HG02623 (cell line): ENCODE measurements around the gene CTNNA3.

Experiments used
- ATAC-seq: cut with Tn5 transposase; IDR thresholded peaks from one replicate; pipeline ENCODE4 v1.9.1; 2021; ENCODE audit warnings: moderate library complexity; ENCODE audit not compliant: unreplicated experiment

Gene CTNNA3

DNA sequence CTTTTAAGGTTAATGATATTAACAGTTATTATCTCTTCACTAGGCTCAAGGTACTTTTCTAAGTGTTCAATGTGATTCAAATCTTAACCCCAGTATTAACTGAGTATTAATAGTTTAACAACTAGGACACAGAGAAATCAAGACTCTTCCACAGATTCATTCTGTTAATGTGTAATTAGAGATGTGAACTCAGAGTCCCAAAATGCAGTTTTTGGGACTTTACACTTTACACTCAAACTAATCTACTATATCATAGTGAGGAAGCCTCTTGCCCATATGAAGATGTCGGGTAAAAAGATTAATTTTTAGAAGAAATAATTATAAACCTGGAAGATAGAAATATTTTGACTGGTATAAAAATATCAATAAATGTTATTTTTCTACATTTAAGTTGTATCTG, 1414.7 kb downstream of the CTNNA3 start:
- ATAC-seq: no peak

DNA sequence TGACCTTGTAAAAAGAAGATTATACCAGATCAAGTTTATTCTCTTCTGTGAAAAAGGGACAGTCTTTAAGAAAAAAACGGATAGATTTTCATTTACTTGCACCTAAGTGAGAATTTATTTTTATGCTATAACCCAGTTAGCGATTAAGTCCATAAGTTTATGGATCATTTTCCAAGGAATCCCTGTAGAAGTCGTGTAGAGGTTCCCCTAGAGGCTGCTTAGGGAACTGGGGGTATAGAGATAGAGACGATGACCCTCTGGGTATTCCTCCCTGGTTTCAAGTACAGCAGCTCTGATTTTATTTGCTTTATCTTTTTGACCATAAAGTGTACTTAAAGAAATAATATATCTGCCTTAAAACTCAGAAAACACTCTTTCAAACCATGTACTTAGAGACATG, 1418.5 kb downstream of the CTNNA3 start:
- ATAC-seq: no peak

DNA sequence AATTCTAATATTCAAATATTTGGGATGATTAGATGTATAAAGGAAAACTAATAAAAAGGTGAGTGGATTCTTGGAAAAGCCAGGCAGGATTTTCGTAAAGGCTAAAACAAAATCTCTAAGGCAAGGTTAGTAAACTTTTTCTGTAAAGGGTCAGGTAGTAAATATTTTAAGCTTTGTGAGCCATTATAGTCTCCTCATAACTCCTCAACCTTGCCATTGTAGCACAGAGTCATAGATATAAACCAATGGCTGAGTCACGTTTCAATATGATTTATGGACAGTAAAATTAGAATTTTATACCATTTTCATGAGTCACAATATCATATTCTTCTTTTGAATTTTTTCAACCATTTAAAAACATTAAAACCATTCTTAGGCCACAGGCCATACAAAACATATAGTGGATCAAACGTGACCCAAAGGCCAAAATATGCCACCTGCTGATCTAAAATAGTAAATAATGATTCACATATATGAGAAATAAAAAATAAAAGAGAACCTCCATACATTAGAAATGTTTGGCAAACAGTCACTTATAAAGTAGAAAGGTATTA, 1422.0 kb downstream of the CTNNA3 start:
- ATAC-seq: no peak

DNA sequence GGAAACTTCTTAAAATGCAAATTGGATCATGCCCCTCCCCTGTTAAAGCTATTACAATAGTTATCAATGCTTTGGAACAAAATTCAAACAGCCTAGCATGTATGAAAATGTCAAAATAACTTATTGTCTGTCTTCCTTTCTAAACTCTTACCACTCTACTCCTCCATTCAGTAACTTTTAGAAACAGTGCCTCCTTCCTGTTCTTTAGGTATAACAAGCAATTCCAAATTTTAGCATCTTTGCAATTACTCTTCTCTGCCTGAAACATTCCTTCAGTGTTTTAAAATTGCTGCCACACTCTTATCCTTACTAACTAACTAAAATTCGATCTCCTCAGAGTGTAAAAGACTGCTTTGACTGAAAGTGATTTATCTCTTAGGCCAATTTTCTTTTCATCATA, 1430.6 kb downstream of the CTNNA3 start:
- no peak for ATAC-seq

DNA sequence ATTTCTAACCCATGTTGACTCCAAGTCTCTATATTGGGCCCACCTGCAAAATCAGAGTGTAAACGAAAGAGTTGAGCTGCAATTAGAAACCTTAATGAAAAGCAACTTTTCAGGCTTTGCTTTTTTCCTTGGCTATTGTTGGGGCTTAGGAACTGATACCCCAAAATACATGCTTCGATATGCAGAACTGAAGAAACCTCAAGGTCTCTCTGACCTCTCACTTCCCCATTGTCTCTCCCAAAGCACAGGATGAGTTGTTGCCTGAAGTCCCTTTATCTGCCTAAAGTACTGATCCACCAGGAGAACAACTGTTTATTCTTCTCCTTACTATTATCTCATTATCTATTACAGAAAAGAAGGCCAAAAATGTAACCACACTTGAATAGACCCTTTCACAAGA, 1436.2 kb downstream of the CTNNA3 start:
- peak; percentile 44 for ATAC-seq

DNA sequence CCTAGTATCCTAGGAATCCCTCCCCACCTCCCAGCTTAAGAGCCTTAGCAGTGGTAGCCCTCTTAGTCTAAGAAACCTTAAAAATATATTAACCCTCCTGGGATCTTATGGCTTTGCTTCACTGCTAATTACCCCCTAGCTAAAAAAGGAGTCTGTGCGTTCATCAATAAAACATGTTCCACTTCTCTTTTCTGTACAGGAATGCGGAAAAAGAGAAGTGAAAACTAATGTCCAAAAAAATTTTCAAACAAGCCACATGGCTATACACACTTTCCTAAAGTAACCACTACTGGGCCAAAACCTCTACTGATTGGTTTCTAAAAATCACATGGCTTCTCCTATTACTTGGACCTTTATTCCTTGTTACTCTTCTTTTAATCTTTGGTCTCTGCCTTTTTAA, 1437.3 kb downstream of the CTNNA3 start:
- ATAC-seq: no peak

DNA sequence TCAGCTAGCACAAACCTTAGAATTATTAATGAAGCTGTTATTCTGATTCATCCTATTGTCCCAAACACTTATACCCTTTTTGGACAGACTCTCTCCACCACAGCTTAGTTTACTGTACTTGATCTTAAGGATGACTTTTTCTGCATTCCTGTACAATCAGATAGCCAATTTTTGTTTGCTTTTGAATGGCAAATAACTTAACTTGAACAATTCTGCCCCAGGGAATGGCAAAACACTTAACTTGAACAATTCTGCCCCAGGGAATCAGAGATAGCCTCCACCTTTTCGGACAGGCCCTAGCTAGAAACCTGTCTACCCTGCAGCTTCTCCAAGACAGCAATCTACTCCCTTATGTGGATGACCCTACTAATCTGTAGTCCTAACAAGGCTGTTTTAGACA, 1438.2 kb downstream of the CTNNA3 start:
- no peak for ATAC-seq

DNA sequence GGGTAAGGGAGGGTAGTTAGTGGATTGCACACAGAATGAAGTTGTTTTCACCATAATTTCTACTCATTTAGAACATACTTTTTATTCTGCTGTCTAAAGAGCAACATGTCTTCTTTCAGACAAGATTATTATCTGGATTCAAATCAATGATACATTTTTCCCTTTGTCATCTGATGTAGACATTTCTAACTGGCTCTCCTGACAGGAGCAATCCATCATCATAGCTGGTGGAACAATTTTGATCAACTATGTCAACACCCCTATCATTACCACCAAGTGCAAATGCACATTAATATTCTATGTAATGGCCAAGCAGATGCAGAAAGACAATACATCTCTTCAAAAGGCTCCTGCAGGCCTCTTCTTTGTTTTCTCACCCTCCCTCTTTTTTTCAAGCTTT, 1443.0 kb downstream of the CTNNA3 start:
- ATAC-seq: no peak

DNA sequence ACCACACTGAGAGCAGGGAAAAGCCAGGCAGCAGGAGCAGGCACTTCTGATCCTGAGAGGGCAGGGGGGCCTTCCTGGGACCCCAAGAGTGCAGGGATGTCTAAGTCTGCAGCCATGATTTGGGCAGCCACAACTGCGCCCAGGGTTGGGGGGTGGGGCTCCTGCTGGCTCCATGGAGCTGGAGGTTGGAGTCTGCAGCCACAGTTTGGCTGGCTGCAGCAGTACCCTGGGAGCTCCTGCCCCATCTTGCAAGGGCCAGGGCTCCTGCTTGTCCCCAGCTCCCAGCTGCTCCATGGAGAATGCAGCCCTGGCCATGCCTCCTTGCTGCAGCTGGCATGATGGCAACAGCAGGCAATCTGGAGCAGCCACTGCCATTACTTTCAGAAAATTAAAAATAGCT, 1449.8 kb downstream of the CTNNA3 start:
- ATAC-seq: no peak

DNA sequence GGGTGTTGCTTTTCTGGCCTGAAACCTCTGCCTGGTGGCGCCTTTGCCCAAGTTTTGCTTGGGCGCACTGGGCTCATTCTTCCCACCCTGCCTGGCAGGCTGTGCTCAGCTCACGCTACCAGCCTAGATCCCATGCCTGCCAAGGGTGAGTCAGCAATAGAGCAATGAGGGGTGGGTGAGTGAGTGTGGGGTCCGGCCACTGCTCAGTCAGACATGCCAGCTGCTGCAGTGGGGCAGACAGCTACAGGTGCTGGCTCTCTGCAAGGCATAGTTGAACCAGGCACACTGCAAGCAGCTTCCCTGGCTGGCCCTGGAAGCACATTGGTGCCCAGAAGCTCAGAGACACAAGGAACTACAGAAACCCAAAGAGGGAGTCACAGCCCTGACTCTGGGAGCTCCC, 1451.0 kb downstream of the CTNNA3 start:
- no peak for ATAC-seq

DNA sequence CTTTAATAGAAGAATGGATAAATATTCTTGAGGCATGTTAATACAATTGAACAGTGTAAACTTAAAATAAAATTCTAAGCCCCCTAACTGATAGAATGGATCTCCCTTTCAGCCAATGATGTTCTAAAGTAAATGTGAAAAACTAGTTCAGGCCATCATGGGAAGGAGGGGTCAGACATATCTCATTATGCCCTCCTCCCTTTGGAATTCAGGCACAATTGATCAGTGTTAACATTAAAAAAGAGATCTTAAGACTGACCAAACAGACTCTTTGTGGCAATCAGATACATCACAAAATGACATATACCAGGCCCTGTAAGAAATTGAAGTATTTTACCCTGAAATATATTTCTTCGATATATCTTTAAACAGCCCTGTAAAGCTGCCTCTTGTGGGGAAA, 1453.1 kb downstream of the CTNNA3 start:
- ATAC-seq: no peak

DNA sequence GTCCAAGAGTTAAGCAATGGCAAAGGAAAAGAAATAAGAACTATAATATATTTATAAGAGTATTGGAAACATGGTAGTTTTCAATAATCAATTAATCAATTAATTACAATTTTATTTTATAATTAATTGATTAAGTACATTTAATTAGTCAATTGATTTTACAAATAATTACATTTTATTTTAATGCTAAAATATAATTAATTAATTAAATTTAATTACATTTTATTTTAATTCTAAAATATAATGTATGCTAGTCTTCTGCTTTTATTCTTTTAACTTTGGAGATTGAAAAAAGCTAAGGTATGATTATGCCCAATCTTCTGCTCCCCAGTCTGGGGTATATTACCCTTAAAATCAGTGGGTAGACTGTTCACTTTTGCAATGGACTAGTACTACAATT, 1456.9 kb downstream of the CTNNA3 start:
- ATAC-seq: no peak

DNA sequence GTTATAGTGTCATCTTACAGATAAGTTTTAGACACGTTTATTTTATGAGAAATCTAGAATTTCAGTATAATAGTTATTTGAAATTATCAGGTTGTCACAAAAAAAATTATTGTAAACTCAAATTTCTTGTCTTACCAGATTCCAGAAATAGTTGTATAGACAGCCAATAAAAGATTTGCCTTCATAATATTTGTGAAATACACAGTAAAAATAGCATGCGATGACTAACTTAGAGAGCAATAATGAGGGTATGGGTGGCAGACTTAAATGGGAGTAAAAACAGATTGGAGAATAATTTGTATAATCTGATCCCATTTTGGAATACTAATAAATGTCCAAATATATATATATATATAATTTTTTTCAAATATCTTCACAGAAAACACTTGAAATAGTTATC, 1457.7 kb downstream of the CTNNA3 start:
- ATAC-seq: no peak

DNA sequence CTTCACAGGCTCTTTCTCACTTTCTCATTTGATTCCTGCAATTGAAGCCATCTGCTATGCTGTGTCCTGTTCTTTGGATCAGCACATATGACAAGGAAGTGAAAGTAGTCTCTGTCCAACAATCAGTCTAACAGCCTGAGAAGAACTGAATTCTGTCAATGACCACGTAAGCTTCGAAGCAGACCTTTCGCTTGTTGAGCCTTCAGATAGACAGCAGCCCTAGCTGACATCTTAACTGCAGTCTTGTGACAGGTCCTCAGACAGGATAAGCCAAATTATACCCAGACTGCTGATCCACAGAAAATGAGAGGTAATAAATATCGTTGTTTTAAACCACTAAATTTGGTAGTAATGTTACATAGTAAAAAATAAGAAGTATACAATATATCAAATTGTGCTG, 1461.1 kb downstream of the CTNNA3 start:
- ATAC-seq: no peak

DNA sequence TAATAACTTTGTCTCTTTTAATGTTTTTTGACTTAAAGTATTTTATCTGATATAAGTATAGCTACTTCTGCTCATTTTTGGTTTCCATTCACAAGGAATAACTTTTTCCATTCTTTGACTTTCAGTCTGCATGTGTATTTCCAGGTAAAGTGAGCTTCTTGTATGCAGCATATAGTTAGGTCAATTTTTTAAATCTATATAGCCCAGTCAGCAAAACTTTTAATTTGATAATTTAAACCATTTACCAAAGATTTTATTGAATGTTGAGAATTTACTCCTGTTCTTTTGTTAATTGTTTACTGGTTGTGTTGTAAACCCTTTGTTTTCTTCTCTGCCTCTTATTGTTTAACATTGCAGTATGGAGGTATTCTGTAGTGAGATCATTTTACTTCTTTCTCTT, 1467.1 kb downstream of the CTNNA3 start:
- ATAC-seq: no peak

DNA sequence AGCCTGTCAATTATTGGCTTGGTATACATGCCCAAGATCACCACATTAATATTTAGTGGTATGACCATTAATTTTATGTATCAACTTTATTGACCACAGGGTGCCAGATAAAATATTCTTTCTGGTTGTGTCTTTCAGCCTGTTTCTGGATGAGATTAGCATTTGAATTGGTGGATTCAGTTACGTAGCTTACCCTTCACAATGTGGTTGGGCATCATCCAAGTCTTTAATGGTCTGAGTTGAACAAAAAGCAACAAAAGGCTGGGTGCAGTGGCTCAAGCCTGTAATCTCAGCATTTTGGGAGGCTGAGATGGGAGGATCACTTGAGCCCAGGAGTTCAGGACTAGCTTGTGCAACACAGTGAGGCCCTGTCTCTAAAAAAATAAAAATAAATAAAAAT, 1472.3 kb downstream of the CTNNA3 start:
- no peak for ATAC-seq

DNA sequence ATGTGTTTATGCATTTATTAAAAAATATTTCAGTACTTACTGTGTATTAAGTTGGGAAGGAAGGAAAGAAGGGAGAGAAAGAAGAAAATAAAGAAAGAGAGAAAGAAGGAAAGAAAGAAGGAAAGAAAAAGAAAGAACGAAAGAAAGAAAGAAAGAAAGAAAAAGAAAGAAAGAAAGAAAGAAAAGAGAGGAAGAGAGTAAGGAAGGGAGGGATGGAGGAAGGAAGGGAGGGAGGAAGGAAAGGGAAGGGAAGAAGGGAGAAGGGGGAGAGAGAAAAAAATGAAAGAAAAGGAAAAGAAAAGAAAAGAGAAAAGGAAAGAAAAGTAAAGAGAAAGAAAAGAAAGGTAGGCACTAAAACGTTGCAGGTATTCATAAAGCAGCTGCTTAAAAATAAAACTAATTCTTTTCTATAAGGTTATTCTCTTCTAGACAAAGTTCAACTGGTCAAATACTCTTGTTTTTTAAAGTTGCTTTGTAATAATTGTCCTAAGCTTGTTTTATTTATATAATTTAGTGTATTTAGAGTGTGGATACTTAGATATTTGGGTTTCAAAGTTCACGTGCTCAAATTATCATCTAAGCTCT, 1473.4 kb downstream of the CTNNA3 start:
- ATAC-seq: no peak

DNA sequence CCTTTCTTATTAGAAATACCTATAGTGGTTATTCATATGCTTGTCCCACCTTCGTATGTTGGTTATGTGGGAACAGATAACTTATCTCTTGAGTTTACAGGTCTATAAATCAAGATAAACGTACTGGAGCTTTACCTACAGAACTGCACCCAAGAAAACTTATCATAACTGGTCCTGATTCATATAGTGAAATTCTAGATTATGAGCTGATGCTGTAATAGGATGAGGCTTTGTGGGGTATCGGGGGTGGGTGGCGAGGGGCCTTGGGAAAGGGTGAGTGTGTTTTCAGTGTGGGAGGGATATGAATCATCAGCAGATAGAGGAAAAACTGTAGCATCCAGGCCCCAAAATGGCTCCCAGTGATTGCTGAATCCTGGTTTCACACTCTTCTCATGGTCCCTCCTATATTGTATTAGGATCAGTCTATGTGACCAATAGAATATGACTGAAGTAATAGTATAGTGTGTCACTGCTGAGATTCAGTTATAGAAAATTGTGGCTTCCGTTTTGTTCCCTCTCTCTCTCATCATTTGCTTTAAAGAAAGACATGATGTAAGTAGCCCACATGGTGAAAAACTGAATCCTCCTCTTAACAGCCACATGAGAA, 1476.9 kb downstream of the CTNNA3 start:
- no peak for ATAC-seq

DNA sequence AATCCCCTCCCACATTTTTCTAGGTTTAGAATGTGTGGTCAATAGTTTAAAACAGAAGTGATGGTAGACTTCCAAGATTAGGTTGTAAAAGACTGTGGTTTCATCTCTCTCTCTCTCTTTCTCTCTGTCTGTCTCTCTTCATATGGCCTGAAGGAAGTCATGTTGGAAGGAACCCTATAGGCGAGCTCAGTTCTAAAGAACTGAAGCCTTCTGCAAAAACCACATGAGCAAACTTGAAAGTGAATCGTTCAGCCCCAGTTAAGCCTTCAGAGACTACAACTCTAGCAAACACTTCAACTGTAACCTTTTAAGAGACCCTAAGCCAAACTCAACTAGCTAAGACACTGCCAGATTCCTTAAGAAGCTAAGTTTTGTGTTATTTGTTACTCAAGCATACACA, 1477.7 kb downstream of the CTNNA3 start:
- no peak for ATAC-seq

DNA sequence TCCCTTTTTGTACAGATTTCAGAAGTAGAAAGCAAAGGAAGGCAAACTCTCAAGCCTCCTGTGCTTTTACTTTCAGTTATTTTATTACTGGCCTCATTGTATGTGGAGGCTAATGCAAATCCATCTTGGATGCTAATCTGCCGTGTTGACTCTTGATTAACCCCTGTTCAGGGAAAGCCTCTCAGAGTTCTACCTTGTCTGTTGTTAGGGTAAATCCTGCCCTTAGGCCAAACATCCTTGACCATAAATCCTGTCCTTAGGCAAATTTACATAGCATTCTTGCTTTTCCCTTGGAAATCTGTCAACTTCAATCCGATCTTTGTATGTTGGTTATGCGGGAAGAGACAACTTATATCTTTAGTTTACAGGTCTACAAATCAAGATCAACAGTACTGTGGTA, 1480.1 kb downstream of the CTNNA3 start:
- ATAC-seq: no peak

DNA sequence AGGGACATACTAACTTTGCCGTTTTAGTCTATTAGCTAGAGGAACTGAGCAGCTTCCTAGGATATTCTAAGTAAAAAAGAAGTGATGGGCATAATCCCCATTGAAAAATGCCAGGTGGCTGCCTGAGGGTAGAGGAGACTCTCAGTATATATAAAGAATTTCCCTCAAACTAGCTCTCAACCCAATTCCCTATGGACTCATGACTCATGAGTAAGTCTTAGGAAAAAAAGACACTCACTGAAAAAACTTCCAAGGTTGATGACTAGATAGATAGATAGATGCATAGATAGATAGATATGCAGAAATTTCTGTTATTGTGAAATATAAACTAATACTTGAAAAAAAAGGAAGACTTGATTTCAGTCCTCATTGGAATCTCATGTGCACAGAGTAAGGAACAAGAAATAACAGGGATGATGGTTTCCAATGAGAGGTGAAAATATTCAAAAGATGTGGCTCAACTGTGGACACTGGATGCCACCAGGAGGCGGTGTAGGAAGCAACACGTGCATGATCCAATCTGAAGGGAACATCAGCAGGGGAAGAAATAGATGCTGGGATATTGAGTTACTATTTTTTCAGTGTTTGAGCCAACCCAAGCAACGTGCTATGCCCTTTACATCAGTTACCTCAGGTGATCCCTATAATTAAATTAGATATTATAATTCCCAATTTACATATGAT, 1481.1 kb downstream of the CTNNA3 start:
- ATAC-seq: no peak

DNA sequence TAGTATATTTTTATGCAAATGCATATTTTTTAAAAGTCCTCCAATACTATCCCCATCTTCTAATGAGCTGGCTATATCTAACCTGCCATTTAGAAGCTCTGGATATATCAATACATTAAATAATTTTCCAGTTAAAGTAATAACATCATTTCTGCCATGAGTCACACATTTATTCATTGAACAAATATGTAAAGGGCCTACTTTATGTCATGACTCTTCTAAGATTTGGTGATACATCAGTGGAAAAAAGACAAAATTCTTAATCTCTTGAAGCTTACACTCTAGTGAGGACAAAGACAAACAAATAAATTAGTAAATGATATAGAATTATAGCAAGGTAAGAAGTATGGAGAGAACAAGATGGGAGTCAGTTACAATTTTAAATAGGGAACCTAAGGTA, 1487.0 kb downstream of the CTNNA3 start:
- no peak for ATAC-seq
